Cardiac muscle cell (in vitro differentiated cells and primary cell): ENCODE results near the gene DOCK4. TPM values are rescaled to one million over a fixed set of nuclear protein-coding genes. Genes with fewer than 3 reads are reported as not detected.

ENCODE experiments used
- DNase-seq, 2 donors: peaks; one replicate each; pipeline versions ENCODE4 v3.0.0 to v3.0.0-alpha.2; 2010 to 2017; ENCODE audit warnings: low read depth in 1 of 2, low spot score in 1 of 2
- H3K27ac ChIP-seq: fragments of 200-600 bp; sonication (generic); 2 replicates; pipeline ENCODE4 v1.5.1; 2016
- H3K27me3 ChIP-seq: fragments of 200-600 bp; sonication (generic); 2 replicates; pipeline ENCODE4 v1.6.0; 2016; ENCODE audit warnings: control low read depth
- H3K36me3 ChIP-seq: fragments of 200-600 bp; sonication (generic); 2 replicates; pipeline ENCODE4 v1.5.1; 2016; ENCODE audit warnings: control low read depth
- H3K4me1 ChIP-seq: fragments of 200-600 bp; sonication (generic); 2 replicates; pipeline ENCODE4 v1.8.1; 2017; ENCODE audit warnings: low read depth, mild to moderate bottlenecking, mixed run types
- H3K4me3 ChIP-seq: fragments of 200-600 bp; sonication (generic); 2 replicates; pipeline ENCODE4 v1.5.1; 2016; ENCODE audit warnings: mild to moderate bottlenecking
- H3K9me3 ChIP-seq: fragments of 200-600 bp; sonication (generic); 2 replicates; pipeline ENCODE4 v1.5.1; 2017; ENCODE audit warnings: low read depth, mild to moderate bottlenecking, control low read depth
- polyA plus RNA-seq: library from polyadenylated mRNA; unstranded; fragments of >200 nt; fragmentation: Nextera tagmentation; extraction: Ambion mirVana; gene quantifications from 2 replicates; pipeline ENCODE4 v1.2.1, GENCODE V29; 2016
- total RNA-seq: library from RNA; depleted of rRNA; stranded (reverse); fragments of >200 nt; gene quantifications from 2 replicates; pipeline ENCODE4 v1.2.3, GENCODE V29; 2016
- TF ChIP-seq, protein P1 (sequence below): IDR thresholded peaks from 2 replicates; pipeline ENCODE4 v1.5.1; 2012; ENCODE audit warnings: low read depth, mild to moderate bottlenecking, low read length

Gene DOCK4
- total and polyA plus RNA-seq, 2 experiments from 2014 or later = 5.3 to 11.4 TPM

DNA sequence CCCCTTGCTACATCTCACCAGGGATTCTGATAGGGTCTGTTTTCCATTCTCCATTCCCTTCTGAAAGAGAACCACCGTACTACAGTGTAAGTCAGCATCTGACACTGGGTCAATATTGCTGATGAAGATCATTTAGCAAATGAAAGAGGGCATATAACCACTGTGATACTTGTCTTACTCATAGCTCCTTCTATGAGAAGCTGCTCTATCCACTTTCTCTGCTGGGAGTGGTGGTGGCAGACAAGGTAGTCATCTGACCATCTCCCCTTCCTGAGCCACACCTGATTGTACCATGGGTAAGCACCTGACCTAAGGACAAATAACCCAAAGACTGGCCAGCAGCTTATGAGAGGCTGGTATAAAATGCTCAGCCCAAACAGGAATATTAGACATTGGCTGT, 220.4 kb downstream of the DOCK4 start:
- no peaks in the 10 kb centered on the region for H3K9me3 ChIP-seq
- H3K27ac ChIP-seq = no peak overlapping the region
- no peak overlapping the region for H3K4me3 ChIP-seq
- TF ChIP-seq, protein P1, sequence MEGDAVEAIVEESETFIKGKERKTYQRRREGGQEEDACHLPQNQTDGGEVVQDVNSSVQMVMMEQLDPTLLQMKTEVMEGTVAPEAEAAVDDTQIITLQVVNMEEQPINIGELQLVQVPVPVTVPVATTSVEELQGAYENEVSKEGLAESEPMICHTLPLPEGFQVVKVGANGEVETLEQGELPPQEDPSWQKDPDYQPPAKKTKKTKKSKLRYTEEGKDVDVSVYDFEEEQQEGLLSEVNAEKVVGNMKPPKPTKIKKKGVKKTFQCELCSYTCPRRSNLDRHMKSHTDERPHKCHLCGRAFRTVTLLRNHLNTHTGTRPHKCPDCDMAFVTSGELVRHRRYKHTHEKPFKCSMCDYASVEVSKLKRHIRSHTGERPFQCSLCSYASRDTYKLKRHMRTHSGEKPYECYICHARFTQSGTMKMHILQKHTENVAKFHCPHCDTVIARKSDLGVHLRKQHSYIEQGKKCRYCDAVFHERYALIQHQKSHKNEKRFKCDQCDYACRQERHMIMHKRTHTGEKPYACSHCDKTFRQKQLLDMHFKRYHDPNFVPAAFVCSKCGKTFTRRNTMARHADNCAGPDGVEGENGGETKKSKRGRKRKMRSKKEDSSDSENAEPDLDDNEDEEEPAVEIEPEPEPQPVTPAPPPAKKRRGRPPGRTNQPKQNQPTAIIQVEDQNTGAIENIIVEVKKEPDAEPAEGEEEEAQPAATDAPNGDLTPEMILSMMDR = no peak
- no peak for DNase-seq
- no peaks in the 10 kb centered on the region for H3K36me3 ChIP-seq
- H3K27me3 ChIP-seq = no peaks in the 10 kb centered on the region
- no peaks in the 10 kb centered on the region for H3K4me1 ChIP-seq

DNA sequence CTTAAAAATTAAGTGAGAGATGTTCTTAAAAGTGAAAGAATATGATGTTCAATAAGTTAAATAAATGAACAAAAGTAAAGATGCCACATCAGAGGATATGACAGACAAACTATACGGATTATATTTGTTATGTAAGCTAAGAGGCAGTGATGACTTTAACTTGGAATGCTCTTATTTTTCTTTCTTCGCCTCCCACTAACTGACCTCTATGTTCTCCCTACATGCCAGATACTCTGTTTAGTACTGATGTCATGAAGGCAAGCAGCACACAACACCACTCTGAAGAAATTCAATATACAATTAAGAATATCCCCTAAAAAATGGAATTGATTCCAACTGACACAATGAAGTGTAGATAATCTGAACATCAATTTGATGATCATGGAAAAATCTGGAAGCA, 223.4 kb downstream of the DOCK4 start:
- Histone ChIP-seq H3K9me3 (no peaks in the 10 kb centered on the region), H3K4me1 (no peaks in the 10 kb centered on the region), H3K27me3 (no peaks in the 10 kb centered on the region), H3K27ac (no peak overlapping the region), H3K36me3 (no peaks in the 10 kb centered on the region), H3K4me3 (no peak overlapping the region)
- TF ChIP-seq, protein P1 = no peak
- DNase-seq = peak in 1 of 2 donors; percentile 35

DNA sequence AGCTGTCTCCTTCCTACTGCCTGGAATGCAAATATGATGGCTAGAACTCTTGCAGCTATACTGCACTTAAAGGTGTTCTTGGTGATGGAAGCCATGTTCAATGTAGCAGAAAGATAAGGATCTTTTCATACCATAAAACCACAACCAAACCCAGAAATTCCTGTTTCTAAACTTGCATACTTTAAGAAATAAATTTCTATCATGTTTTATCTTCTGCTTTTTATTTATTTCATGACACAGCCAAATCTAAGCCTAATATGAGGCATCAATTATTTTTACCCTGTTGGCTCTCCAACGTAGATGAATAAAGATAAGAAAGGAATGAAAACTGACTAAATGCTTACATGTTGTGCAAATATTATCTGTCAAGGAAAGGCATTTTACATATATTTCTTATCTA, 224.1 kb downstream of the DOCK4 start:
- Histone ChIP-seq H3K27me3 (no peaks in the 10 kb centered on the region), H3K27ac (no peak overlapping the region), H3K36me3 (no peaks in the 10 kb centered on the region), H3K9me3 (no peaks in the 10 kb centered on the region), H3K4me3 (no peak overlapping the region), H3K4me1 (no peaks in the 10 kb centered on the region)
- TF ChIP-seq, protein P1 = no peak
- no peak for DNase-seq

DNA sequence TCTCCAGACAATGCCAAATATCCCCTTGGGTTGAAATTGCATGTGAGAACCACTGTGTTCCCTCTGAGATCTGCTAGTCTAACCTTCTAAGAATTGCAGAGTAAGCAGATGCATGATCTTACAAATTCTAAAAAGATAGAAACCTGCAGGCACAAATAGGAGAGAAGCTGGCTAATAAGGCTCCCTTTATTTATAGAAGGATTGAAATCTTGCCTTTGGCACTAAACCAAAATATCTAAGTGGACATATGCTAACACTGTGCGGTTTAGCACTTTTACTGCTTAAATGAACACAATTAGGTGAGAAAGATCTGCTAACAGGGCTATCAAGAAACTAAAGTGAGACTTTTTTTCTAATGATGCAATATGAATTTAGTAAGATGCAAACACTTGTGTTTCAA, 225.5 kb downstream of the DOCK4 start:
- Histone ChIP-seq H3K4me1 (no peaks in the 10 kb centered on the region), H3K4me3 (no peak overlapping the region), H3K27me3 (no peaks in the 10 kb centered on the region), H3K9me3 (no peaks in the 10 kb centered on the region), H3K36me3 (no peaks in the 10 kb centered on the region), H3K27ac (no peak overlapping the region)
- DNase-seq = no peak
- TF ChIP-seq, protein P1 = no peak

DNA sequence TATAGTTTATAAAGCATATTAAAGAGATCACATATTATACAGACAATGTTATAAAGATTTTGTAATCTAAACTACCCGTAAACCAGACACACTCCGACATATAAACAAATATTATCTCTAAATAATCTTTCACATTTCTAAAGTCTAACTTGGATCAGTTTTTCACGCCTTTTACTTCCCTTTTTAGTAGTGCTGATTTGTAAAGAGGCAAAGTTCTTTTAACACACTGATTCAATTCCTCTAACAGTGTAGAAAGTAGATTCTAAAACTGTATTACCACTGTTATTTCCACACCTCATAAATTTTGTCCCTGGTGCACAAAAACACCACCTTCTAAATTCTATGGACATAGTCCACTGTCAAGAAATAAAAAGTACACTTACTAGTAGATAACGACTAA, 230.9 kb downstream of the DOCK4 start:
- no peak for DNase-seq
- H3K4me1 ChIP-seq = no peaks in the 10 kb centered on the region
- no peaks in the 10 kb centered on the region for H3K36me3 ChIP-seq
- H3K9me3 ChIP-seq = no peaks in the 10 kb centered on the region
- TF ChIP-seq, protein P1 = no peak
- H3K27me3 ChIP-seq = no peaks in the 10 kb centered on the region
- no peak overlapping the region for H3K4me3 ChIP-seq
- H3K27ac ChIP-seq = no peak overlapping the region

DNA sequence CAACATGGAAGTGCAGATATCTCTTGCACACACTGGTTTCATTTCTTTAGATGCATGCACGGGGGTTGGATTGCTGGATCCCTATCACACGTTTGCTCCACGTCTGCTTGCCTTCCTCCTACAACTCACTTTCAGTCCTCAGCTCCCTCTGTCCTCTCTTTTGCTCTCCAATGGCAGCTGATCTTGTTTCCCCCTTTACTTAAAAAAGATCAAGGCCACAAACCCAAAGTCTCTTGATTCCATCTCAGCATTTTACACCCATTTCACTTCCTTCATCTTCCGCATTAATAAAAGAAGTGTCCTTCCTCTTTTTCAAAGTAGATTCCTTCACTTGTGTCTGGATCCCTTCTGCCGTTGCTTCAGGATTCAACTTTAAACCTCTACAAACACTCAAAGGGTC, 245.2 kb downstream of the DOCK4 start:
- Histone ChIP-seq H3K27me3 (peaks cover 5% of the 10 kb centered on the region), H3K36me3 (no peaks in the 10 kb centered on the region), H3K9me3 (no peaks in the 10 kb centered on the region), H3K27ac (no peak overlapping the region), H3K4me3 (no peak overlapping the region), H3K4me1 (peaks cover 6% of the 10 kb centered on the region)
- TF ChIP-seq, protein P1 = no peak
- DNase-seq = no peak
